Endodermal cell (in vitro differentiated cells): ENCODE measurements around the gene SLC17A2. TPM values are rescaled to one million over a fixed set of nuclear protein-coding genes. Genes with fewer than 3 reads are reported as not detected.

Source experiments
- DNase-seq: peaks from one replicate; pipeline ENCODE4 v3.0.0-alpha.2; 2017
- H3K27ac ChIP-seq: 2 replicates; pipeline ENCODE4 v1.5.1; 2013; ENCODE audit warnings: mild to moderate bottlenecking, low read depth, low read length, moderate library complexity
- H3K27me3 ChIP-seq: 2 replicates; pipeline ENCODE4 v1.6.1; 2013; ENCODE audit warnings: mild to moderate bottlenecking, low read length, moderate library complexity; ENCODE audit not compliant: insufficient read depth, control insufficient read depth, poor library complexity, severe bottlenecking
- H3K36me3 ChIP-seq: 2 replicates; pipeline ENCODE4 v1.7.0; 2013; ENCODE audit warnings: mild to moderate bottlenecking, low read length, moderate library complexity; ENCODE audit not compliant: control insufficient read depth, insufficient read depth
- H3K4me1 ChIP-seq: one replicate; pipeline ENCODE4 v1.7.0; 2013; ENCODE audit warnings: low read length; ENCODE audit not compliant: control insufficient read depth, insufficient read depth
- H3K4me3 ChIP-seq: 2 replicates; pipeline ENCODE4 v1.5.1; 2013; ENCODE audit warnings: mild to moderate bottlenecking, low read length, moderate library complexity
- H3K9ac ChIP-seq: 2 replicates; pipeline ENCODE4 v1.6.1; 2013; ENCODE audit warnings: mild to moderate bottlenecking, low read length, moderate library complexity; ENCODE audit not compliant: poor library complexity, severe bottlenecking; ENCODE audit errors: extremely low read depth
- H3K9me3 ChIP-seq: 2 replicates; pipeline ENCODE4 v1.6.1; 2013; ENCODE audit warnings: mild to moderate bottlenecking, low read length, moderate library complexity; ENCODE audit not compliant: control insufficient read depth
- H3K27ac Mint-ChIP-seq: 2 replicates; pipeline ENCODE4 v1.8.0; 2020; ENCODE audit warnings: mixed read lengths
- H3K27me3 Mint-ChIP-seq: 2 replicates; pipeline ENCODE4 v1.8.0; 2021; ENCODE audit warnings: mild to moderate bottlenecking, mixed read lengths; ENCODE audit not compliant: insufficient read depth
- H3K36me3 Mint-ChIP-seq: 2 replicates; pipeline ENCODE4 v1.8.0; 2020; ENCODE audit warnings: low read depth, mixed read lengths
- H3K4me1 Mint-ChIP-seq: 2 replicates; pipeline ENCODE4 v1.8.0; 2020; ENCODE audit warnings: mixed read lengths
- H3K4me3 Mint-ChIP-seq: 2 replicates; pipeline ENCODE4 v1.8.0; 2020; ENCODE audit warnings: mild to moderate bottlenecking, moderate library complexity, mixed read lengths
- H3K9me3 Mint-ChIP-seq: 2 replicates; pipeline ENCODE4 v1.8.0; 2020; ENCODE audit warnings: mild to moderate bottlenecking, mixed read lengths
- CTCF ChIP-seq: fragments of 200-600 bp; sonication (generic); conservative IDR thresholded peaks from 2 replicates; pipeline ENCODE4 v1.5.0; 2021; ENCODE audit warnings: antibody characterized with exemption, mild to moderate bottlenecking
- WGBS, 2 experiments: methylation state at CpG; one replicate each; pipeline versions ENCODE4 v1.1.5 to v1.1.7; 2013; ENCODE audit warnings: missing lambda C conversion rate in 2 of 2, mixed read lengths in 1 of 2; ENCODE audit not compliant: insufficient coverage in 1 of 2, insufficient read length in 1 of 2; 5-methylcytosine and 5-hydroxymethylcytosine counted together
- total RNA-seq, 2 donors: library from RNA; stranded (reverse); fragmentation: NEBNext Ultra II Directional in 1 of 2; extraction: Animal tissue kit (Norgen Biotek cat#: 25700) in 1 of 2; gene quantifications; 2 replicates in 1 of 2; 3 replicates in 1 of 2; pipeline ENCODE4 v1.2.1, GENCODE V29; 2021

SLC17A2 gene
- total RNA-seq, 2 donors from 2014 or later, result not detected

GRCh38 chr6:25868436-25869183, 61.9 kb downstream of the SLC17A2 start:
- Mint-ChIP-seq H3K9me3 (no peaks in the 10 kb centered on the region), H3K4me3 (no peak overlapping the region), H3K4me1 (no peaks in the 10 kb centered on the region), H3K36me3 (no peaks in the 10 kb centered on the region), H3K27me3 (peaks cover 8% of the 10 kb centered on the region), H3K27ac (no peak overlapping the region)
- H3K27me3 ChIP-seq, result no peaks in the 10 kb centered on the region
- WGBS, 2 experiments, result 72 to 97% methylated on average over 2 to 3 of the region's 3 CpGs
- no peaks in the 10 kb centered on the region for H3K9me3 ChIP-seq
- no peaks in the 10 kb centered on the region for H3K4me1 ChIP-seq
- no peak overlapping the region for H3K4me3 ChIP-seq
- no peak for TF ChIP-seq CTCF
- H3K9ac ChIP-seq, result no peak overlapping the region
- no peak overlapping the region for H3K27ac ChIP-seq
- no peak for DNase-seq
- no peaks in the 10 kb centered on the region for H3K36me3 ChIP-seq

GRCh38 chr6:25866011-25866410, 64.5 kb downstream of the SLC17A2 start:
- Mint-ChIP-seq H3K27ac (no peak overlapping the region), H3K27me3 (peaks cover 5% of the 10 kb centered on the region), H3K4me1 (no peaks in the 10 kb centered on the region), H3K36me3 (no peaks in the 10 kb centered on the region), H3K9me3 (no peaks in the 10 kb centered on the region), H3K4me3 (no peak overlapping the region)
- no peak for TF ChIP-seq CTCF
- Histone ChIP-seq H3K4me3 (no peak overlapping the region), H3K36me3 (no peaks in the 10 kb centered on the region), H3K4me1 (no peaks in the 10 kb centered on the region), H3K27ac (no peak overlapping the region), H3K27me3 (no peaks in the 10 kb centered on the region), H3K9ac (no peak overlapping the region), H3K9me3 (no peaks in the 10 kb centered on the region)
- no peak for DNase-seq
- WGBS, 2 experiments, result 95% methylated on average over 3 of the region's 3 CpGs; no CpG with 5 or more reads in 1 of the 2 experiments

- Histone ChIP-seq H3K4me1 (no peaks in the 10 kb centered on the region), H3K36me3 (no peaks in the 10 kb centered on the region), H3K9me3 (no peaks in the 10 kb centered on the region), H3K4me3 (no peak overlapping the region), H3K27ac (no peak overlapping the region), H3K27me3 (peaks cover 7% of the 10 kb centered on the region), H3K9ac (no peak overlapping the region)
- Mint-ChIP-seq H3K27ac (no peak overlapping the region), H3K27me3 (peaks cover 9% of the 10 kb centered on the region), H3K4me1 (no peaks in the 10 kb centered on the region), H3K9me3 (no peaks in the 10 kb centered on the region), H3K4me3 (no peak overlapping the region), H3K36me3 (no peaks in the 10 kb centered on the region)
- 87 to 88% methylated on average over 2 of the region's 2 CpGs for WGBS, 2 experiments
- no peak for TF ChIP-seq CTCF
- no peak for DNase-seq
Observed at GRCh38 chr6:25863360-25863759, 67.1 kb downstream of the SLC17A2 start.

Other genes starting within 250 kb of the SLC17A2 start
- not detected for gene SLC17A4, start 175.9 kb downstream of the SLC17A2 start, total RNA-seq
- gene SLC17A1, start 98.6 kb downstream of the SLC17A2 start, total RNA-seq, result not detected
- gene SLC17A3, start 56.4 kb downstream of the SLC17A2 start, total RNA-seq, result not detected
- 1 to 10 TPM; 4.2 to 4.4 TPM for gene TRIM38, start 32.1 kb upstream of the SLC17A2 start, total RNA-seq
- 1 to 10 TPM; 1.8 to 2.1 TPM for gene HFE, start 156.7 kb upstream of the SLC17A2 start, total RNA-seq